CD14-positive monocyte (primary cell): Measurements from ENCODE around the gene HES3. TPM values are rescaled to one million over a fixed set of nuclear protein-coding genes. Genes with fewer than 3 reads are reported as not detected.

Source experiments
- DNase-seq, 3 donors: peaks; one replicate each; pipeline ENCODE4 v3.0.0-alpha.2; 2011 to 2022
- H2AFZ ChIP-seq: 2 replicates; pipeline ENCODE4 v1.6.0; 2012; ENCODE audit warnings: mild to moderate bottlenecking, low read depth, low read length, inconsistent platforms; ENCODE audit not compliant: insufficient read depth, poor library complexity, severe bottlenecking
- H3K27ac ChIP-seq, 2 donors: 1 replicate in 1 of 2; 2 replicates in 1 of 2; pipeline ENCODE4 v1.5.1; 2012 to 2013; ENCODE audit warnings: low read length in 2 of 2, control low read depth in 1 of 2, inconsistent platforms in 1 of 2, low read depth in 1 of 2, mild to moderate bottlenecking in 1 of 2
- H3K27me3 ChIP-seq, 2 donors: one replicate each; pipeline versions ENCODE4 v1.6.0 to v1.6.1; 2011 to 2013; ENCODE audit warnings: low read length in 2 of 2; ENCODE audit not compliant: control insufficient read depth in 2 of 2, insufficient read depth in 2 of 2
- H3K36me3 ChIP-seq, 2 donors: replicated peaks in 1 of 2; 1 replicate in 1 of 2; 2 replicates in 1 of 2; pipeline versions ENCODE4 v1.5.1 to v1.6.1; 2012 to 2013; ENCODE audit warnings: low read length in 2 of 2, control low read depth in 1 of 2, inconsistent platforms in 1 of 2, mild to moderate bottlenecking in 1 of 2; ENCODE audit not compliant: insufficient read depth in 2 of 2, control insufficient read depth in 1 of 2
- H3K4me1 ChIP-seq, 2 donors: 1 replicate in 1 of 2; 2 replicates in 1 of 2; pipeline versions ENCODE4 v1.5.1 to v1.6.1; 2012 to 2013; ENCODE audit warnings: low read length in 2 of 2, control low read depth in 1 of 2, inconsistent platforms in 1 of 2, mild to moderate bottlenecking in 1 of 2, moderate library complexity in 1 of 2; ENCODE audit not compliant: insufficient read depth in 2 of 2, control insufficient read depth in 1 of 2
- H3K4me2 ChIP-seq: replicated peaks from 2 replicates; pipeline ENCODE3; 2012; ENCODE audit warnings: low read length, moderate library complexity, mild to moderate bottlenecking; ENCODE audit not compliant: poor library complexity, severe bottlenecking; ENCODE audit errors: extremely low read depth
- H3K4me3 ChIP-seq, 3 experiments: fragments of 200-600 bp in 1 of 3; sonication (generic) in 1 of 3; replicated peaks in 1 of 3; 1 replicate in 2 of 3; 2 replicates in 1 of 3; pipeline ENCODE4 v1.5.1; 2011 to 2013; ENCODE audit warnings: low read length in 3 of 3, mild to moderate bottlenecking in 3 of 3, control low read depth in 2 of 3, low read depth in 2 of 3, inconsistent platforms in 1 of 3, moderate library complexity in 1 of 3
- H3K79me2 ChIP-seq: 2 replicates; pipeline ENCODE4 v1.6.0; 2012; ENCODE audit warnings: mild to moderate bottlenecking, control low read depth, inconsistent platforms, low read length, moderate library complexity; ENCODE audit not compliant: insufficient read depth
- H3K9ac ChIP-seq: 2 replicates; pipeline ENCODE4 v1.6.0; 2017; ENCODE audit warnings: low read length, mild to moderate bottlenecking; ENCODE audit not compliant: insufficient read depth, poor library complexity, severe bottlenecking
- H3K9me3 ChIP-seq, 2 donors: replicated peaks in 1 of 2; 1 replicate in 1 of 2; 2 replicates in 1 of 2; pipeline versions ENCODE4 v1.5.1 to v1.6.1; 2012 to 2013; ENCODE audit warnings: low read length in 2 of 2, control low read depth in 1 of 2; ENCODE audit not compliant: control insufficient read depth in 1 of 2, insufficient read depth in 1 of 2
- H4K20me1 ChIP-seq: 2 replicates; pipeline ENCODE4 v1.6.0; 2012; ENCODE audit warnings: mild to moderate bottlenecking, low read length, control low read depth, moderate library complexity; ENCODE audit not compliant: insufficient read depth
- H3K27ac Mint-ChIP-seq, 7 donors: one replicate each; pipeline ENCODE4 v1.8.0; 2020; ENCODE audit warnings: mild to moderate bottlenecking in 7 of 7, mixed read lengths in 7 of 7, moderate library complexity in 6 of 7, inconsistent platforms in 2 of 7
- H3K27me3 Mint-ChIP-seq, 3 donors: one replicate each; pipeline ENCODE4 v1.8.0; 2021 to 2022; ENCODE audit warnings: low read depth in 3 of 3, mild to moderate bottlenecking in 3 of 3, mixed read lengths in 3 of 3, moderate library complexity in 3 of 3, inconsistent platforms in 1 of 3
- H3K36me3 Mint-ChIP-seq, 2 donors: one replicate each; pipeline ENCODE4 v1.8.0; 2020; ENCODE audit warnings: mixed read lengths in 2 of 2, inconsistent platforms in 1 of 2, mild to moderate bottlenecking in 1 of 2
- H3K4me1 Mint-ChIP-seq: one replicate; pipeline ENCODE4 v1.8.0; 2020; ENCODE audit warnings: mild to moderate bottlenecking, mixed read lengths
- H3K4me3 Mint-ChIP-seq, 2 donors: one replicate each; pipeline ENCODE4 v1.8.0; 2020; ENCODE audit warnings: mild to moderate bottlenecking in 2 of 2, mixed read lengths in 2 of 2, moderate library complexity in 1 of 2
- H3K9me3 Mint-ChIP-seq, 7 donors: one replicate each; pipeline ENCODE4 v1.8.0; 2020 to 2022; ENCODE audit warnings: mixed read lengths in 7 of 7, mild to moderate bottlenecking in 6 of 7, moderate library complexity in 6 of 7, inconsistent platforms in 2 of 7
- CTCF ChIP-seq: fragments of 200-600 bp; IDR thresholded peaks from one replicate; pipeline ENCODE4 v1.8.0; 2022; ENCODE audit warnings: antibody characterized with exemption, mild to moderate bottlenecking
- WGBS: methylation state at CpG from one replicate; pipeline ENCODE4 v1.1.5; 2013; ENCODE audit warnings: missing lambda C conversion rate; ENCODE audit not compliant: insufficient coverage; 5-methylcytosine and 5-hydroxymethylcytosine counted together
- intact Hi-C, 2 donors: fragments of 100-400 bp; cut with micrococcal nuclease; formaldehyde crosslinking; loops; one replicate each; pipeline versions ENCODE4 v1.15.0 to v1.15.1; 2023
- polyA plus RNA-seq, 3 donors: library from polyadenylated mRNA; depleted of rRNA in 1 of 3; unstranded in 2 of 3; stranded (reverse) in 1 of 3; fragments of 300-500 nt in 2 of 3; fragments of >200 nt in 1 of 3; fragmentation: Illumina TruSeq in 2 of 3; gene quantifications; 1 replicate in 2 of 3; 2 replicates in 1 of 3; pipeline ENCODE4 v1.2.3, GENCODE V29; 2012 to 2021

Gene HES3
- polyA plus RNA-seq, 3 donors: not detected

DNA sequence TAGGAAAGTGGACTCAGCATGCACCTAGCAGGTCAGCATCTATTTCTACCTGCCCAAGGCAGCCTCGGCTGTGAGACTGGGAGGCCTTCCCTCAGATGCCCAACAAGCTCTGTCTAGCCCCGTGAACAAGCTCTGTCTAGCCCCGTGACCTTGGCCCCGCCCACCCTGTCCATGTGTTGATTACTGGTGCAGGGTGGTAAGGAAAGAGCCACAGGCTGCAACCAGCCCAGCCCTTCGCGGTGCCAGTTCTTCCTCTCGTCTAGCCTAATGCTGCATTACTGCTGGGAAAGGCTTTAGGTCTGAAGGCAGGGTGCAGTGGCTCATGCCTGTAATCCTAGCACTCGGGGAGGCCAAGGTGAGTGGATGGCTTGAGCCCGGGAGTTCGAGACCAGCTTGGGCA, 14.7 kb downstream of the HES3 start:
- Histone ChIP-seq H3K4me3 (no peak overlapping the region), H3K4me2 (no peak overlapping the region), H3K9me3 (no peaks in the 10 kb centered on the region), H3K79me2 (no peaks in the 10 kb centered on the region), H3K9ac (no peak overlapping the region), H3K27me3 (peaks cover 8 to 36% of the 10 kb centered on the region in 2 donors), H3K36me3 (no peaks in the 10 kb centered on the region), H3K27ac (no peak overlapping the region), H2AFZ (no peak overlapping the region), H3K4me1 (peaks cover 11 to 18% of the 10 kb centered on the region in 2 donors), H4K20me1 (no peaks in the 10 kb centered on the region)
- WGBS: 81% methylated on average over 8 of the region's 10 CpGs
- DNase-seq: no peak
- no peak for TF ChIP-seq CTCF
- H3K27me3 Mint-ChIP-seq: peaks cover 31 to 57% (median 35%) of the 10 kb centered on the region in 3 donors
- H3K27ac Mint-ChIP-seq: peak overlapping the region in 1 of 7 donors; percentile 80
- peaks cover 0 to 4% of the 10 kb centered on the region in 2 donors for H3K36me3 Mint-ChIP-seq
- H3K9me3 Mint-ChIP-seq: peaks cover 0 to 1% (median 0%) of the 10 kb centered on the region in 7 donors
- H3K4me3 Mint-ChIP-seq: peak overlapping the region in 1 of 2 donors; percentile 64
- intact Hi-C loops: no loop called here
- peaks cover 11% of the 10 kb centered on the region for H3K4me1 Mint-ChIP-seq

DNA sequence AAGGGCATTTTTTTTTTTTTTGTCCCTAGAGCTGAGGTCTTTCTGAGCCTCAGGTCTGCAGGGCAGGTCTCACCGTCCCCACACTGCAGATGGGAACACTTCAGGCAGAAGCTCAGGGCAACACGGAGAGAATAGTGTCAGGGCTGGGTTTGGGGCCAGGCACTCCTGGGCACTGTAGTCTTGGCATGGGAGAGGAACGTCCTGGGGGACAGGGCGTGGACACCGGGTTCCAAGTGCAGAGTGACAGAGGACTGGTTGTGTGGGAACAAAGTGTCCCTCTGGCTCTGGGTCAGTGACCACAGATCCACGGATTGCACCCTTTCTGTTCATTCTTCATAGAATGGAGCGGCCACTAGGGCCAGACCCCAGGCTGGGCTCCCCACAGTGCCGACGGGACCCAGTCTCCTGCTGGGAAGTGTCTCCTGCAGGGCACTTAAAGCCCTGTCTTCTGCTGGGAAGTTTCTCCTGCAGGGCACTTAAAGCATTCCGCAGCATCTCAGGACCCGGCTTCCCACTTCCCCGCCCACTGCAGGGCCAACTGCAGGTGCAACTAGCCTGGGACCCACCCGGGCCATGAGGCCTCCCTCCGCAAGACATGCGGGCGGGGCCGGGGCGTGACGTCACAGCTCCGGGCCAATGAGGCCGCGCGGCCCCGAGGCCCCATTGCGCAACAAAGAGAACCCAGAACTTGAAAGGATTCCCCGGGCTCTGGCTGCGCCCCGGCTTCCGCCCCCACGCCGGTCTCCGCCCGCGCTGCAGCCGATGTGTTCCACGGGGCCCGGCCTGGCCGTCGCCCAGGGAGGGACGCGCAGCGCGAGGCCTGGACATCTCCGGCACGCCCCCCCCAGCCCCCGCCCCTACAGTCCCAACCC, 15.7 kb downstream of the HES3 start:
- Mint-ChIP-seq H3K36me3 (peaks cover 0 to 4% of the 10 kb centered on the region in 2 donors), H3K27ac (peak overlapping the region in 1 of 7 donors; percentile 48), H3K27me3 (peaks cover 31 to 58% (median 35%) of the 10 kb centered on the region in 3 donors), H3K4me1 (peaks cover 11% of the 10 kb centered on the region), H3K9me3 (peaks cover 0 to 1% (median 0%) of the 10 kb centered on the region in 7 donors), H3K4me3 (peak overlapping the region; percentile 41 to 64)
- Histone ChIP-seq H3K4me2 (peak overlapping the region; percentile 92), H2AFZ (peak overlapping the region; percentile 67), H3K36me3 (no peaks in the 10 kb centered on the region), H3K79me2 (no peaks in the 10 kb centered on the region), H3K27ac (no peak overlapping the region), H3K9ac (no peak overlapping the region), H3K9me3 (no peaks in the 10 kb centered on the region), H3K4me3 (peak overlapping the region in 1 of 3 experiments; percentile 72), H4K20me1 (no peaks in the 10 kb centered on the region), H3K27me3 (peaks cover 8 to 36% of the 10 kb centered on the region in 2 donors), H3K4me1 (peaks cover 11 to 18% of the 10 kb centered on the region in 2 donors)
- TF ChIP-seq CTCF: no peak
- DNase-seq: peak; percentile 83 to 90 (median 87)
- WGBS: 13% methylated on average over 32 of the region's 46 CpGs
- intact Hi-C loops: no loop called here
